ENCODE data around the gene LTF.
"Not testable (repeated sequence)": the region's sequence is repeated elsewhere in the genome, so short reads cannot be mapped to it uniquely, and the experiment has no call there.

The LTF gene

DNA sequence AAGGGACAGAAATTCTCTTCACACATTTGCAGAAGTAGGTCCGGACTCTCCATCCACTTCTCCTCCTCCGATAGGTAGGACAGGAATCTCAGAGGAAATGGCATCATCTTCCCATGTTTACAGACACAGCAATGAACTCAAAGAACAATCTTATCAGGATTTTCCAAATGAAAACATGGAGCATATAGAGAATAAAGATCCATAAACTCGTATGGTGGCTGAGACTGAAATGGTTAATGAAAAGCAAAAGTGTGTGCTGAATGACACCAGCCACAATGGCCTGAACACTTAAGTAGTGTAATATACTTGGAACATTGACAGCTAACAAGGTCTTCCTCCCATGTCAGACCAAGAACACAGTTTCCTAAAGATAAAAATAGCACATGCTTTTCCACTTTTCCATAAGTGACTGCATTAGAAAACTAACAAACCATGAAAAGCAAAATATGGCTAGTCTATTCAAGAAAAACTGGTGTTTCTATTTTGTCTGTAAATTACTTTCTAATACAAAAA lies 51.9 kb downstream of the LTF start:
- DNase-seq (ENCODE audit: low spot score), result no peak

DNA sequence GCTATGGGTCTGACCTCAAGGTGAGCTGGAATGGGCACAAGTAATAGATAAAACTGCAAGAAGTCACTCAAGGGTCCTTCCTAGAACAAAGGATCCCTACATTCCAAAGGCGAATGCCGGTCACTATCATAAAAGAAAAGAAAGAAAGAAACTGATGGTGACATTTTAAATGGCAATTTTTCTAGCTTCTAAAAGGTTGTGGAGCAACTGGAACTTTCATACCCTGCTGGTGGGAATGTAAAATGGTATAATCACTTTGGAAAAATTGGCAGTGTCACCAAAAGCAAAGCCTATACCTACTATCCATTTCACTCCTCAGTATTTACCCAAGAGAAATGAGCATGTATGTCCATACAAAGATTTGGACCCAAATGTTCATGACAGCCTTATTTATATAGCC lies 53.4 kb downstream of the LTF start:
- no peak for DNase-seq (ENCODE audit: low spot score)

DNA sequence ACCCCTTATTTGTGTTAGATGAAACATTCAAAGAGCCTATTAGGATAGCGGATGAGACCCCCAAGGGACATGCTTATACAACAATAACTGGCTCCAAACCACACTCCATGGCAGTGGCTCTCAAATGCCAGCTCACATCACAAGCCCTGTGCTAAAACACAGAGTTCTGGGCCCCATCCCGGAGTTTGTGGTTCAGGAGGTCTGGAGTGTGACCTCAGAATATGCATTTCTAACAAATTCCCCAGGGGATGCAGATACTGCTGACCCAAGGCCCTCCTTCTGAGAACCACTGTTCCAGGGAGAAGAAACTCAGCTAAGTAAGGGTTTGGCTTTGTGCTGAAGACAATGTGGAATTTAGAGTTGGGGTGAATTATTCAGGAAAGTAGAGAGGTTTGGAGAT lies 54.0 kb downstream of the LTF start:
- no peak for DNase-seq (ENCODE audit: low spot score)

DNA sequence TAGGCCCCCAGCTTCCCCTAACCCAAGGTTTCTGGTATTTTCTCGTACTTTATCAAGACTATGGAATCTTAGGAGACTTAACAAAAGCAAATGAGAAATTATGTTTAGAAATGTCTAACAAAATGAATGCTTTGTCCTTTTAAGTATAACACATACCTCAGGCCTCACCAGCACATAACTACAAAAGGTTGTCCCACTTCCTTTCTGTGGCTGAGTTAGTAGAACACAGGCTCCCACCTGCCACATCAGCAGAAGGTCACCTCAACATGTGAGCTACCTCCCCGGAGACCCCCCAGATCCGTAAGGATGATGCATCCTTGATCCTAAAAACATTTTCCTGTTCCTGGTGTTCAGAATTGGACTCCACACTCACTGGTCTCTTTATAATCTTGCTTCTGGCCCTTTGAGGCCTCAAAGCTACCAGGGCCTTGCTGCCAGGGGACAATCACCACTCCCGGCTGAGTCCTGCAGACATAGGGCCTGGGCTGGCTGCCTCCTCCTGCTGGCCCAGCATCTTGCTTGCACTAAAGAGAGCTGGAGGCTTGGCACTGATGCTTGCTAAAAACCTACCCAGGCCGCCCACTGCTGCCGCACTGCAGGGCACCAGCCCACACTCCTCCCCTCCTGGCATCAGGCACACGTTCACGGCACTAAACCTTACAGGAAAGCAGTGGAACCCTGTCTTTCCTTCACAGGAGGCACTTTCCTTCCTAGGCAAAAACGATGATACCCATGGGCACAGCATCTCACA lies 54.8 kb downstream of the LTF start:
- DNase-seq (ENCODE audit: low spot score), result peak; percentile 43

DNA sequence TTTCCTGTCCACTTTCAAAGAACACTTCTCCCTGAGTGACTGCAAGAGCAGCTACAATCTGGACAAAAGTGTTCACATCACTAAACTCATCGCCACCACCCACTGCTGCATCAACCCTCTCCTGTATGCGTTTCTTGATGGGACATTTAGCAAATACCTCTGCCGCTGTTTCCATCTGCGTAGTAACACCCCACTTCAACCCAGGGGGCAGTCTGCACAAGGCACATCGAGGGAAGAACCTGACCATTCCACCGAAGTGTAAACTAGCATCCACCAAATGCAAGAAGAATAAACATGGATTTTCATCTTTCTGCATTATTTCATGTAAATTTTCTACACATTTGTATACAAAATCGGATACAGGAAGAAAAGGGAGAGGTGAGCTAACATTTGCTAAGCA lies 55.9 kb downstream of the LTF start:
- no peak for DNase-seq (ENCODE audit: low spot score)

DNA sequence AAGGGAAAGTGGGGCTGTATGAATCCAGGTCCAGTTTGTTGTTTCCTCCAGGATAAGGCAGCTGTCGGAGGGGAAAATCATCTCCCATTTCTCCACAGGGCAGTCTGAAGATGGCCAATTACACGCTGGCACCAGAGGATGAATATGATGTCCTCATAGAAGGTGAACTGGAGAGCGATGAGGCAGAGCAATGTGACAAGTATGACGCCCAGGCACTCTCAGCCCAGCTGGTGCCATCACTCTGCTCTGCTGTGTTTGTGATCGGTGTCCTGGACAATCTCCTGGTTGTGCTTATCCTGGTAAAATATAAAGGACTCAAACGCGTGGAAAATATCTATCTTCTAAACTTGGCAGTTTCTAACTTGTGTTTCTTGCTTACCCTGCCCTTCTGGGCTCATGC lies 56.7 kb downstream of the LTF start:
- no peak for DNase-seq (ENCODE audit: low spot score)

DNA sequence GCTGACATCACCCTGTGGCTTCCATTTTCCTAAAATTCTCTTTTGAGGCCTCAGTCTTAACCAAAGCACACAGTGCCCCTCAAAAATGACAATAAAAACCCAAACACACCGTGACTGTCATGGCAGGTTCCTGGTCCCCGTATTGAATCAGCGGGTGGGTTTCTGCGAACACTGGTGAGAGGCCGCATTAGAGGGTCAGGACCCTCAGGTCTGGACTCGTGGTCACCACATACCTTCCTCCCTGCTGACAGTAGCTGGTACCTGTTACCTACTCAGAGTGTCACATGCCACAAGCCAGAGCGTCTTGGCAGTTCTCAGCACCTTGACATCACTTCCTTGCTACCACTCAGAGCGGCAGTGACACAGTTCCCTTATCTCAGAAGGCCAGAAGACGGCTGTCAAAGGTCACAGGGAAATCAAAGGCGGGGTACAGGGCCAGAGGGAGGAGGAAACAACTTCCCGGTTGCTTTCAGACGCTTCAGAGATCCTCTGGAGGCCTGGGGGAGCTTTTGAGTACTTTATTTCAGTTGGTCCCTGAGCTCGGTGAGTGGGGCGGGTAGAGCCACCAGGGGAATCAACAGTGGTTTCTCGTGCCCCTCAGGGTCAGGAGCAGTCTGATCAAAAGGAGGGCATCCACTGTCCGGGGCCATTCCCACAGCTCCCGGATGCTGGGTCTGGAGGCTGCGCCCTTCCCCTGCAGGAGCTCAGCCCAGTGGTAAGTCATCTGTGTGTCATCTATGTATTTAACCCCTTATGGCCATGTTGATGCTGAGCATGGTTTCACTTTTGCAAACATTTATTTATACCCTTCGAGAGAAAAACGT lies 57.7 kb downstream of the LTF start, which contains the start of the genes CCR5AS and CCRL2:
Gene CCR5AS, minus strand, starts transcription at position 279 of the 824 bp plus-strand sequence.
Gene CCRL2, plus strand, starts transcription at position 472 of the 824 bp plus-strand sequence. CDS start 821 bp downstream, outside the sequence.
- DNase-seq (ENCODE audit: low spot score), result no peak

DNA sequence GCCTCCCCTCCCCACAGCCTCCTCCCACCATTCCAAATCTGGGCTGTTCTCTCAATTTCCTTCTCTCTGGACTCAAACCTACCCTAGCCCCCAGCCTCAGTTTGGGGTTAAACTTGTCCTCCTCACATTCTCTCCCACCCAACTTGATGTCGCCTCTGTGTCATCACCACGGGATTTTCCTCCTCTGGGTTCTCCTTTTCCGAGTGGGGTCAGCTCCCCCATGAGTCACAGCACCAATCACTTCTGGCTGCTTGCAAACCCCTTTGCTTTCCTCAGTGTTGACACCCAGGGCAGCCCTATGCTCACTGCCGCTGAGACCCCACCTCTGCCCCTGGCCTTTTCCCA lies 58.3 kb downstream of the LTF start:
- no peak for DNase-seq (ENCODE audit: low spot score)

DNA sequence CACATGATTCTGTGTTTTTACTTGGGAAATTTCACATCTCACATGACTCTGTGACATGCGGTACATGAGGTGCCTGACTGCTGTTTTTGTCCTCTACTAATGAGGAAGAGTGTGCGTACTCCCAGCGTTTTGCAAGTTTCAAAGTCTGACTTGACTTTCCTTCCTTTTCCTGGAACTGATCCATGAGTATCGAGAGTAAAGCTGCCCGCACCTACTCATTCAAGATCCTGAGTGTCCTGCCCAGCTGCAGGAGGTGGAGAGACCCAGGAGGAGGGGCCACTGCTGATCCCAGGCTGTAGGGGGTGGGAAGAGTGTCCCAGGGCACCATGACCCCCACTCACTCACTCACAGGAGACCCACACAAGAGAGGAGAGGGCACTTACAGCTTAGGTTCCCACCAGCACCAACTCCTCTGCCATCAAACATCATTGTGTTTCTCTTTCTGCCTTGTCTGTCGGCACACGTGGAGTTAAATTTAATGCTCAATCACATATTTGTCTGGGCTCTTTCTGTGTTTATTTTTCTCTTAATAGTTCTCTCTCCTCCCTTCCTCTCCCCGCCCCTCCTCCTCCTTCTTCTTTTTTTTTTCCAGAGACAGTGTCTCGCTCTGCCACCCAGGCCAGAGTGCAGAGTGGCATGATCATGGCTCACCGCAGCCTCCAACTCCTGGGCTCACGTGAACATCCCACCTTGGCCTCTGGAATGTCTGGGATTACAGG lies 59.2 kb downstream of the LTF start:
- no peak for DNase-seq (ENCODE audit: low spot score)

DNA sequence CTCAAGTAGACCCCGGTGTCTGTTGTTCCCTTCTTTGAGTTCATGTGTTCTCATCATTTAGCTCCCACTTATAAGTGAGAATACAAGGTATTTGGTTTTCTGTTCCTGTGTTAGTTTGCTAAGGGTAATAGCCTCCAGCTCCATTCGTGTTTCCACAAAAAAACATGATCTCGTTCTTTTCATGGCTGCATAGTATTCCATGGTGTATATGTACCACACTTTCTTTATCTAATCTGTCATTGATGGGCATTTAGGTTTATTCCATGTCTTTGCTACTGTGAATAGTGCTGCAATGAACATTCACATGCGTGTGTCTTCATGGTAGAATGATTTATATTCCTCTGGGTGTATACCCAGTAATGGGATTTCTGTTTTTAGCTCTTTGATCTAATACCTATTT lies 61.8 kb downstream of the LTF start:
- DNase-seq (ENCODE audit: low spot score), result not testable (repeated sequence)

DNA sequence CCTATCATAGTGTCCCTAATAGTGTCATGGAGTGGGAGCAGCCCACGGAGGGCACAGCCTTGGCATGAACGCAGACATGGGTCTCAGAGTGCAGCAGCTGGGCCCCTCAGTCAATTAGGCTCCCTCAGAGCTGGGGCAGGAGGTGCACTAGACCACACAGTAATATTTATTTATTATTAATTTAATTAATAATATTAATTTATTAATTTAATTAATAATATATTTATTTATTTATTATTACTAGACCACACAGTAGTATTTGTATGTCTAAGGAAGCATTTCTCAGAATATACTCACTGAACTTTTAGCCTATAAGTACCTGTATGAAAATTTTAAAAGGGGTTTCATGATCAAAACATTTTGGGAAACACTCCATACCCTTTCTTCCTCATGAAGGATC lies 63.1 kb downstream of the LTF start:
- DNase-seq (ENCODE audit: low spot score), result no peak

DNA sequence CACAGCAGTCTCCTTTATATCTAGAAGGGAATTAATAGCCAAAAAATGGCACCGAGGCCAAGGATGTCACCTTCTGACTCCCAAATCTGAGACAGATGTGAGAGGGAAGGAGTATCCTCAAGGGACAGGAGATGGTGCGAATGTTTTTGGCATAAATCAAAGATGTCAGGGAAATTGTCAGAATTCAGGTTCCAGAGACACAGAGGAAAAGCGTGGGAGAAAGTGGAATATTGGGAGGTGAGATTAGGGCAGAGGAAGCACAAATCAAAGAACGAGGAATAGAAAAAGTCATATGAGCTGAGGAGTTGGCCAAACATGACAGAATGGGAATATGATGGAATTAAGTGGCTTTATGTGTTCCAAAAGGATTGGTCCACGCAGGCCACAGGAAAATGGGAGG lies 63.9 kb downstream of the LTF start:
- DNase-seq (ENCODE audit: low spot score), result no peak

DNA sequence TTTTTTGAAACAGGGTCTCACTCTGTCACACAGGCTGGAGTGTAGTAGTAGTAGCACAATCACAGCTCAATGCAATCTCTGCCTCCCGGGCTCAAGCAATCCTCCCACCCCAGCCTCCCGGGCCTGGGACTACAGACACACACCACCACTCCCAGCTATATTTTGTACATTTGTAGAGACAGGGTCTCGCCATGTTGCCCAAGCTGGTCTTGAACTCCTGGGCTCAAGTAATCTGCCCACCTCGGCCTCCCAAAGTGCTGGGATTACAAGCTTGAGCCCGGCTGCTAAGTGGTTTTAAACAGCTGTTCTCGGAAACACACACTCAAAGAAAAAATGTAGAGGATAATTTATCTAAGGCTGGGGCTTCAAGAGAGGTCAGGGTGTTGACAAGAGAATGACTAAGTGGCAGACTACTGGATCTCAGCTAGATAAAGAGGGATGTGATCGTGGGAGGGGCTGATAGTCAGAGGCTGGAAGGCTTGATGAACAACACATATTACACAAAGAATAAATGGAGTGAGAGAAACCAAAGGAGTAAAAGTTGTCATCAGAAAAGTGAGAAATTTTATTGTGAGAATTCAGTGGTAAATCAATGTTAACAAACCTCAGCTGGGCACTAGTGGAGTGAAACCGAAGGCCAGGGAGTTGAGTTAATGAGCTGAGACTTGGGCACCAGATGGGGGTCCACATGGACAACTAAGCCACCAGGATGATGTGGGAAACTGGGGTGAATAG lies 64.5 kb downstream of the LTF start:
- no peak for DNase-seq (ENCODE audit: low spot score)

DNA sequence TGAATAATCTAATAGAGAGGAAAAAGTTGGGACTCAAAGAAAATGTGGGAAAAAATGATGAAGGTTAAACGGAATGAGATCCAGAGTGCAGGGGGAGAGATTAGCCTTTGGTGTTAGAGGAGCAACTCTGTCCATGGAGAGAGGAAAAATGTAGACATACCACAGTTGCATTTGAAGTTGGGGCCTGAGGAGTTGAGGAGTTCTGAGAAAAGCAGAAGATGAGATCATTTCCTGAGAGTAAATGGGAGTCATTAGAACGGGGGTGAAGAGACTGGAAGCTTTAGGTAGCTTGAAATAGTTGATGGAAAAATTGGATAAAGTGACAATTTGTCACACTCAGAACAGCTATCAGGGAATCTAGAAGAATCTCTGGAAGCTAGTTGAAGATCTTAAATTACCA lies 65.1 kb downstream of the LTF start:
- no peak for DNase-seq (ENCODE audit: low spot score)

DNA sequence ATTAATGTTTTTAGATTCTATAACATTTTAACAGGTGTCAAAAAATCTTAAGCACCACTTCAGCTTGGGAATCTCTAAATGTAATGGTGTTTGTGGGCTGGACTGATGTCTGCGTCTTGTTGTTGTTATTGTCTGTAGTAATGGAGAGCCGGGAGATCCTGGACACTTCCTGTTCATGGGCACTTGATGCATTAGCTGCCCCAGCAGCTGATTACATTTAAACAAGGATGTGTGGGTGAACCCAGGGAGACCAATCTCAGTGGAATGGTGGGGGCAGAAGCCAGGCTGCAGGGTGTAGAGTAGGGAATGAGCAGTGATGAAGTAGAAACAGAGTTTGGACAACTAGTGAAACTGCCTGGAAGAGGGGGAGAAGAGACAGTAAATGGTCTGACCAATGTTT lies 65.6 kb downstream of the LTF start:
- DNase-seq (ENCODE audit: low spot score), result no peak

DNA sequence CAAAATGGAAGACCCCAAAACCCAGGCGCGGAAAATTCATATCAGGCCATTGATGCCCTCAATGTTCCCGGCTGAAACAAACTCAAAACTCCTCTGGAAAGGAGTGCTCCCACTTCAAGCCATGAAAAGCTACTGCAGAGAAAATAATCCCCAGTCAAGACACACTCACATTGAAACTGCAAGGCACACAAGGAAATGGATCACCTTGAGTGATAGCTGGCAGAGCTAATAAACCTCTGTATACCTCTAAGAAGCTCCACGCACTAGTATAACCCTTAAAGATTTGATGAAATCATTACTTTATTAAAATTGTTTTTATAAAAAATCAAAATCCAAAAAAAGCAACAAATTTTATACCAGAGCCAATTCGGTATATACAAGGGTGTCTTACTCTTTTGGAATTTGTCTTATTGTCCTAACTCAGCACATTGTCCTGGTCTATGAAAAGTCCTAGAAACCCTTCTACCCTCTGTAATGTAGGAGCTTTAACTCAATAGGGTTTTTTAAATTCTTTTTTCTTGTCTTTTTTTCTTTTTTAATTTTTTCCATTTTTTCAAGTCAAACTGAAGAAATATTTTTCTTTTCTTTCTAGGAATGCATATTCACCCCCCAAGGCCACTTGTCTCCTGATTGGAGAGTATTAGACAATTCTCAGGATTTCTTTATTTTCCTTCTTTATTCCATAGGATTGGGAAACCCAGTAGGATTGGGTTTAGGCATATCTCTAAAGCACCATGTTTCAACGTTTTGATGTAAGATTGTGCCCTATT lies 66.3 kb downstream of the LTF start:
- no peak for DNase-seq (ENCODE audit: low spot score)

DNA sequence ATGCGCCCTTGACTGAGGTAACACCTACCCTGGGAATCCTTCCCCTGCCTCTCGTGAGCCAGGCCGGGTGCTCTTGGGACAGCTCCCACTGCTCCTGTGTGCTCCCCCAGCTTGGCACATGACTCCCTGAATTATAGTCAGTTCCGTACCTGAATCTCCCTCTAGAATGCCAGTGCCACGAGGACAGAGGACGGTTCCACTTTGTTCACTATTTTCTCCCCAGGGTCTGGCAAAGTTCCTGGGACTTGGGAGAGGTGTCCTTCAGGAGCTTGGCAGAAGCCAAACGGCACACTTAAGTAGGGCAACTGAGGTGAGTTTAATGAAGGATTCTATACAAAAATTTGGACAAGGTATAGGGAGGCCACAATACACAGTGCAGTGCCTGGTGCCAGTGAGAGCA lies 67.6 kb downstream of the LTF start:
- DNase-seq (ENCODE audit: low spot score), result peak; percentile 38

DNA sequence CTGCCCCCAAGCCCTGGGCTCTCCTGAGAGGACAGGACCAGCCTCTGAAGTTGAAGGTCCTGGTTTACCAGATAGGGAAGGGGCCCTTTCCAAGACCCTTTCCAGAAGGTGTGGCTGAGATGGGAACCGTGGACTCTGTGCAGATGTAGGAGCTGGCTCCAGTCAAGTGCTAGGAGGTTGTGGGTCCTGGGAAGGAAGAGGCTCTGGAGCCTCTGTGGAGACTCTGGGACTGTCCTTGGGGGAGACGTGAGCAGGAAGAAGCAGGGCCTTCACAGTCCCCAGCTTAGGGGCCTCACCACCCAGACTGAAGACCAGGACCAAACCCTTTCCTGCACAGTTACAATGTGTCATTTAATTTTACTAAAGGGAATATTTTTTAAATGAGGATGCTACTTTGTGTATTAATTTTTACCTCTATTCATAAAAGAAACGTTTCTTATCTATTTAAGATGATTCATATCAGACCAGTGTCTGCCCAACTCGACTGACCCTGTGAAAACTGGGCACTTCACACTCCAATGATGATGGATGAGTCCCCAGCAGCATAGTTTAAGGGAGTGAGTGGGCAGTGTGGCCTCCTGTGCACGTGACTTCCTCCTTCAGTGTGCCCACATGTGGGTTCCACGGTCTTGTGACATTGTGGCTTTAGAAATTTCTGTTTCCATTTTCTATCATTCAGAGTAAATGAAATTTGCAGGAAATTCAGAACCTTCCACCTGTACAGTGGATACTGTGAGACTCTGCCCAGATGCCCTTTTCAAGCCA lies 68.8 kb downstream of the LTF start:
- no peak for DNase-seq (ENCODE audit: low spot score)

DNA sequence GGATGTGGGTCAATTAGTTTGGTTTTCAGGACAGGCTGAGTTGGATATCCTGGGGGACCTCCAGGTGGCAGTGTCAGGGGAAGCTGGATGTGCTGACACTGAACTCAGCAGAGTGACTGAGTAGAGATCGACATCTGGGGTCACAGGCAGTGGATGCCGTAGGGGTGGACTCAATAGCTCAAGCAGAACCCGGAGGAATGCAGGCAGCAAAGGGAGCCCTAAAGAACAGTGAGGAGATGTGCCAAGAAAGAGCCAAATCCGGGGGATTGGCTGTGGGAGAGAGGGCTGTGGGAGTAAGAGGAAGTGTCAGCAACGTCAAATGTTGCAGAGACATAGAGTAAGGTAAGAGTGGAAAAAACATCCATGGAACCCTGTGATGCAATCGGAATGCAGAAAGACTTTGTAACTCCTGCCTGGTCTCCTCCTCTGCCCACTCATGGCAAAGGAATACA lies 69.5 kb downstream of the LTF start:
- DNase-seq (ENCODE audit: low spot score), result no peak

All from cerebellar cortex (tissue), 1 donor.